Liver (tissue), 9 donors: ENCODE measurements around the gene PHEX. TPM values are rescaled to one million over a fixed set of nuclear protein-coding genes. Genes with fewer than 3 reads are reported as not detected.

Experiments
- DNase-seq: peaks from one replicate; pipeline ENCODE4 v3.0.0-alpha.2; 2017; ENCODE audit warnings: low spot score
- H3K27ac ChIP-seq, 2 donors: one replicate each; pipeline ENCODE4 v1.7.0; 2013; ENCODE audit warnings: inconsistent platforms in 2 of 2, low read length in 2 of 2, control low read depth in 1 of 2, low read depth in 1 of 2, mild to moderate bottlenecking in 1 of 2
- H3K27me3 ChIP-seq, 4 donors: one replicate each; pipeline versions ENCODE4 v1.6.1 to v1.7.0; 2013; ENCODE audit warnings: low read length in 3 of 4, inconsistent platforms in 1 of 4, mild to moderate bottlenecking in 1 of 4, moderate library complexity in 1 of 4; ENCODE audit not compliant: control insufficient read depth in 4 of 4, insufficient read depth in 4 of 4
- H3K36me3 ChIP-seq, 4 donors: one replicate each; pipeline versions ENCODE4 v1.6.1 to v1.7.0; 2013; ENCODE audit warnings: low read length in 3 of 4, mild to moderate bottlenecking in 3 of 4, low read depth in 1 of 4, moderate library complexity in 1 of 4; ENCODE audit not compliant: control insufficient read depth in 4 of 4, insufficient read depth in 3 of 4
- H3K4me1 ChIP-seq, 4 donors: one replicate each; pipeline versions ENCODE4 v1.6.1 to v1.7.0; 2013; ENCODE audit warnings: low read length in 3 of 4, mild to moderate bottlenecking in 3 of 4, moderate library complexity in 1 of 4; ENCODE audit not compliant: control insufficient read depth in 4 of 4, insufficient read depth in 4 of 4
- H3K4me3 ChIP-seq, 3 donors: one replicate each; pipeline versions ENCODE4 v1.6.1 to v1.7.0; 2013; ENCODE audit warnings: low read length in 3 of 3, control low read depth in 1 of 3, low read depth in 1 of 3, mild to moderate bottlenecking in 1 of 3
- H3K9ac ChIP-seq, 2 donors: one replicate each; pipeline ENCODE4 v1.7.0; 2013; ENCODE audit warnings: low read length in 2 of 2, mild to moderate bottlenecking in 2 of 2, moderate library complexity in 2 of 2, control low read depth in 1 of 2, low read depth in 1 of 2
- H3K9me3 ChIP-seq, 4 donors: one replicate each; pipeline versions ENCODE4 v1.6.1 to v1.7.0; 2013; ENCODE audit warnings: low read length in 3 of 4; ENCODE audit not compliant: control insufficient read depth in 4 of 4
- FOXA1 ChIP-seq: IDR thresholded peaks from 2 replicates; pipeline ENCODE4 v1.6.1; 2016; ENCODE audit warnings: antibody characterized with exemption
- FOXA2 ChIP-seq: IDR thresholded peaks from 2 replicates; pipeline ENCODE4 v1.6.1; 2016; ENCODE audit warnings: antibody characterized with exemption
- GABPA ChIP-seq, 2 donors: IDR thresholded peaks in 1 of 2; conservative IDR thresholded peaks in 1 of 2; 2 replicates each; pipeline ENCODE4 v1.6.1; 2016; ENCODE audit warnings: antibody characterized with exemption in 2 of 2, mild to moderate bottlenecking in 1 of 2, moderate library complexity in 1 of 2
- HNF4A ChIP-seq, 2 donors: conservative IDR thresholded peaks; 2 replicates each; pipeline ENCODE4 v1.6.1; 2016; ENCODE audit warnings: antibody characterized with exemption in 2 of 2, mild to moderate bottlenecking in 2 of 2
- HNF4G ChIP-seq: IDR thresholded peaks from 2 replicates; pipeline ENCODE4 v1.6.1; 2016; ENCODE audit warnings: antibody characterized with exemption
- JUND ChIP-seq, 2 donors: IDR thresholded peaks; 2 replicates each; pipeline ENCODE4 v1.6.1; 2016; ENCODE audit warnings: antibody characterized with exemption in 2 of 2
- NR2F2 ChIP-seq: IDR thresholded peaks from 2 replicates; pipeline ENCODE4 v1.6.1; 2016; ENCODE audit warnings: antibody characterized with exemption
- RXRA ChIP-seq, 2 donors: IDR thresholded peaks; 2 replicates each; pipeline ENCODE4 v1.6.1; 2017 to 2018; ENCODE audit warnings: antibody characterized with exemption in 2 of 2, mild to moderate bottlenecking in 1 of 2
- SP1 ChIP-seq: IDR thresholded peaks from 2 replicates; pipeline ENCODE4 v1.6.1; 2018; ENCODE audit warnings: antibody characterized with exemption, mild to moderate bottlenecking
- TAF1 ChIP-seq: conservative IDR thresholded peaks from 2 replicates; pipeline ENCODE4 v1.6.1; 2016; ENCODE audit warnings: antibody characterized with exemption, mild to moderate bottlenecking
- YY1 ChIP-seq: IDR thresholded peaks from 2 replicates; pipeline ENCODE4 v1.6.1; 2016; ENCODE audit warnings: antibody characterized with exemption, mild to moderate bottlenecking
- ZBTB33 ChIP-seq: IDR thresholded peaks from 2 replicates; pipeline ENCODE4 v1.6.1; 2016; ENCODE audit warnings: antibody characterized with exemption
- WGBS: extraction: QIAGEN DNeasy Blood & Tissue Kit; methylation state at CpG from one replicate; pipeline ENCODE4 v1.1.7; 2013; 5-methylcytosine and 5-hydroxymethylcytosine counted together
- polyA plus RNA-seq, 2 donors: library from polyadenylated mRNA; stranded (reverse) in 1 of 2; unstranded in 1 of 2; fragments of 200-250 nt in 1 of 2; fragments of >200 nt in 1 of 2; fragmentation: Nextera tagmentation in 1 of 2; extraction: Ambion mirVana in 1 of 2; gene quantifications; one replicate each; pipeline versions ENCODE4 v1.2.1 to v1.2.3, GENCODE V29; 2013 to 2015
- total RNA-seq, 2 donors: library from RNA; depleted of rRNA; stranded (reverse); fragments of >200 nt; gene quantifications; one replicate each; pipeline ENCODE4 v1.2.3, GENCODE V29; 2014
- TF ChIP-seq, protein P1 (sequence below): fragments of 150-350 bp; IDR thresholded peaks from 2 replicates; pipeline ENCODE4 v1.5.1; 2017; ENCODE audit warnings: improper control_type of control experiment, low read depth, low read length; ENCODE audit not compliant: missing input control
- TF ChIP-seq, protein P2 (sequence below): IDR thresholded peaks from 2 replicates; pipeline ENCODE4 v1.6.1; 2016; ENCODE audit warnings: antibody characterized with exemption
- TF ChIP-seq, protein P3 (sequence below): IDR thresholded peaks from 2 replicates; pipeline ENCODE4 v1.6.1; 2016; ENCODE audit warnings: antibody characterized with exemption
- donor health status: healthy.
- donor health status: healthy.
- donor health status: healthy.
- donor health status: healthy.
- donor health status: healthy.

PHEX gene
- total and polyA plus RNA-seq, 4 donors = 0.01 to 0.14 (median 0.08) TPM; not detected in 1

GRCh38 chrX:22171287-22172060 lies 139.3 kb downstream of the PHEX start:
- no peaks in the 10 kb centered on the region for H3K4me1 ChIP-seq
- 58% methylated on average over 7 of the region's 7 CpGs for WGBS
- H3K9ac ChIP-seq = no peak overlapping the region
- H3K9me3 ChIP-seq = no peaks in the 10 kb centered on the region
- no peak overlapping the region for H3K4me3 ChIP-seq
- H3K27ac ChIP-seq = no peak overlapping the region
- H3K27me3 ChIP-seq = peaks cover 0 to 2% (median 0%) of the 10 kb centered on the region in 4 donors
- no peak for DNase-seq
- no peak for TF ChIP-seq JUND (IDR thresholded peaks at IDR 0.05)
- TF ChIP-seq, protein P1, sequence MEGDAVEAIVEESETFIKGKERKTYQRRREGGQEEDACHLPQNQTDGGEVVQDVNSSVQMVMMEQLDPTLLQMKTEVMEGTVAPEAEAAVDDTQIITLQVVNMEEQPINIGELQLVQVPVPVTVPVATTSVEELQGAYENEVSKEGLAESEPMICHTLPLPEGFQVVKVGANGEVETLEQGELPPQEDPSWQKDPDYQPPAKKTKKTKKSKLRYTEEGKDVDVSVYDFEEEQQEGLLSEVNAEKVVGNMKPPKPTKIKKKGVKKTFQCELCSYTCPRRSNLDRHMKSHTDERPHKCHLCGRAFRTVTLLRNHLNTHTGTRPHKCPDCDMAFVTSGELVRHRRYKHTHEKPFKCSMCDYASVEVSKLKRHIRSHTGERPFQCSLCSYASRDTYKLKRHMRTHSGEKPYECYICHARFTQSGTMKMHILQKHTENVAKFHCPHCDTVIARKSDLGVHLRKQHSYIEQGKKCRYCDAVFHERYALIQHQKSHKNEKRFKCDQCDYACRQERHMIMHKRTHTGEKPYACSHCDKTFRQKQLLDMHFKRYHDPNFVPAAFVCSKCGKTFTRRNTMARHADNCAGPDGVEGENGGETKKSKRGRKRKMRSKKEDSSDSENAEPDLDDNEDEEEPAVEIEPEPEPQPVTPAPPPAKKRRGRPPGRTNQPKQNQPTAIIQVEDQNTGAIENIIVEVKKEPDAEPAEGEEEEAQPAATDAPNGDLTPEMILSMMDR = no peak
- no peak for TF ChIP-seq FOXA2
- no peaks in the 10 kb centered on the region for H3K36me3 ChIP-seq

GRCh38 chrX:22173966-22174365 lies 141.8 kb downstream of the PHEX start:
- Histone ChIP-seq H3K36me3 (no peaks in the 10 kb centered on the region), H3K9ac (no peak overlapping the region), H3K4me1 (no peaks in the 10 kb centered on the region), H3K27ac (no peak overlapping the region), H3K9me3 (no peaks in the 10 kb centered on the region), H3K27me3 (peaks cover 0 to 2% (median 0%) of the 10 kb centered on the region in 4 donors), H3K4me3 (no peak overlapping the region)
- WGBS = 96% methylated on average over 5 of the region's 5 CpGs
- TF ChIP-seq YY1 (no peak), ZBTB33 (no peak), HNF4G (no peak)
- TF ChIP-seq, protein P2, sequence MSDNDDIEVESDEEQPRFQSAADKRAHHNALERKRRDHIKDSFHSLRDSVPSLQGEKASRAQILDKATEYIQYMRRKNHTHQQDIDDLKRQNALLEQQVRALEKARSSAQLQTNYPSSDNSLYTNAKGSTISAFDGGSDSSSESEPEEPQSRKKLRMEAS = no peak
- TF ChIP-seq, protein P3, sequence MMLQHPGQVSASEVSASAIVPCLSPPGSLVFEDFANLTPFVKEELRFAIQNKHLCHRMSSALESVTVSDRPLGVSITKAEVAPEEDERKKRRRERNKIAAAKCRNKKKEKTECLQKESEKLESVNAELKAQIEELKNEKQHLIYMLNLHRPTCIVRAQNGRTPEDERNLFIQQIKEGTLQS = no peak
- no peak for DNase-seq

DNA sequence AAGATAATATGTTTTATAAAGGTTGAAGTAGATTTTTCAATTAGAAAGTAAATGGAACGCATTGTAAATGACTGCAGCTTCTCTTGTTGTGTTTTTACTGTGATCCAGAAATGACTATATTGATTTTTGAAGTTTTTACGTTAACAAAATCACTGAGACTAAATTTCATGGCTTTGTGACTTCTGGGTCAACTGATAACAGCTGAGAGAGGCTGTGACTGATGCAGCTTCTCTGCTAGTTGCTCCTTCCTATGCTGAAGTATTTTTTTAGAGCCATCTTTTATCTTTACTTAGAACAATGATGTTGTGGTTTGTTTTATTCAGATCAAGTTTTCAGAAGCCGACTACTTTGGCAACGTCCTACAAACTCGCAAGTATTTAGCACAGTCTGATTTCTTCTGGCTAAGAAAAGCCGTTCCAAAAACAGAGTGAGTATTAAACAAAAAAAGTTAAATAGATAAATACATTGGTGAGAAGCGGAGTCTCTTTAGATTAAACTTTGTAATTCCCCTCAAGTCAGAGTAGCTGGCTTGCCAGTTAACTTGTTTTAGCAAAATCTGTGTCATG lies 145.9 kb downstream of the PHEX start:
- DNase-seq = no peak
- no peaks in the 10 kb centered on the region for H3K36me3 ChIP-seq
- 53% methylated on average over 7 of the region's 7 CpGs for WGBS
- peaks cover 0 to 4% (median 0%) of the 10 kb centered on the region in 4 donors for H3K9me3 ChIP-seq
- H3K9ac ChIP-seq = no peak overlapping the region
- H3K4me1 ChIP-seq = no peaks in the 10 kb centered on the region
- TF ChIP-seq, protein P1 = no peak
- no peak for TF ChIP-seq NR2F2
- TF ChIP-seq HNF4A (conservative IDR thresholded peaks at IDR 0.05) = no peak
- no peak for TF ChIP-seq RXRA (IDR thresholded peaks at IDR 0.05)
- TF ChIP-seq ZBTB33 = no peak
- TF ChIP-seq YY1 = no peak
- no peak for TF ChIP-seq GABPA (IDR thresholded peaks at IDR 0.05 in 1 of 2, conservative IDR thresholded peaks at IDR 0.05 in 1 of 2)
- TF ChIP-seq SP1 = no peak
- no peak for TF ChIP-seq JUND (IDR thresholded peaks at IDR 0.05)
- TF ChIP-seq, protein P2 = no peak
- no peak for TF ChIP-seq HNF4G
- TF ChIP-seq TAF1 = no peak
- no peak for TF ChIP-seq FOXA1
- H3K4me3 ChIP-seq = no peak overlapping the region
- peaks cover 0 to 4% (median 0%) of the 10 kb centered on the region in 4 donors for H3K27me3 ChIP-seq
- no peak overlapping the region for H3K27ac ChIP-seq
